Thoracic aorta (tissue), 2 donors: ENCODE data around the gene TSC22D3. TPM values are rescaled to one million over a fixed set of nuclear protein-coding genes. Genes with fewer than 3 reads are reported as not detected.
"Not testable (repeated sequence)": the region's sequence is repeated elsewhere in the genome, so short reads cannot be mapped to it uniquely, and the experiment has no call there.

Experiments used
- ATAC-seq: fragments of 150-250 bp; one replicate; pipeline ENCODE4 v1.8.0; 2017; ENCODE audit warnings: low read depth; ENCODE audit not compliant: insufficient number of reproducible peaks, low FRiP score
- DNase-seq: peaks from one replicate; pipeline ENCODE4 v3.0.0-alpha.2; 2020; ENCODE audit warnings: low spot score
- H3K27ac ChIP-seq, 2 donors: fragments of 200-600 bp; sonication (generic); 1 replicate in 1 of 2; 2 replicates in 1 of 2; pipeline ENCODE4 v1.5.1; 2016; ENCODE audit warnings: mild to moderate bottlenecking in 2 of 2, moderate library complexity in 2 of 2
- H3K27me3 ChIP-seq: fragments of 200-600 bp; sonication (generic); replicated peaks from 2 replicates; pipeline ENCODE4 v1.6.0; 2016; ENCODE audit warnings: mild to moderate bottlenecking; ENCODE audit not compliant: insufficient read depth
- H3K36me3 ChIP-seq: fragments of 200-600 bp; sonication (generic); one replicate; pipeline ENCODE4 v1.5.1; 2016
- H3K4me1 ChIP-seq, 2 donors: fragments of 200-600 bp; sonication (generic); 1 replicate in 1 of 2; 2 replicates in 1 of 2; pipeline versions ENCODE4 v1.5.1 to v1.6.0; 2016; ENCODE audit warnings: low read depth in 2 of 2, mild to moderate bottlenecking in 1 of 2; ENCODE audit not compliant: control insufficient read depth in 1 of 2
- H3K4me3 ChIP-seq: fragments of 200-600 bp; sonication (generic); 2 replicates; pipeline ENCODE4 v1.5.1; 2016; ENCODE audit warnings: mild to moderate bottlenecking
- H3K9me3 ChIP-seq: fragments of 200-600 bp; sonication (generic); 2 replicates; pipeline ENCODE4 v1.5.1; 2016
- CTCF ChIP-seq: fragments of 200-600 bp; sonication (generic); IDR thresholded peaks from one replicate; pipeline ENCODE4 v1.5.1; 2019; ENCODE audit warnings: antibody characterized with exemption
- total RNA-seq, 2 donors: library from RNA; depleted of rRNA; stranded (reverse); fragments of >200 nt; gene quantifications; one replicate each; pipeline versions ENCODE4 v1.1.0 to v1.2.3, GENCODE V29; 2016

TSC22D3 gene
- total RNA-seq, 2 donors from 2014 or later = 326 to 551 TPM

GRCh38 chrX:107669885-107670628 lies 105.5 kb downstream of the TSC22D3 start:
- Histone ChIP-seq H3K9me3 (no peaks in the 10 kb centered on the region), H3K4me1 (peaks cover 13 to 23% of the 10 kb centered on the region in 2 donors), H3K36me3 (no peaks in the 10 kb centered on the region), H3K4me3 (no peak overlapping the region), H3K27me3 (no peaks in the 10 kb centered on the region), H3K27ac (no peak overlapping the region)
- no peak for TF ChIP-seq CTCF
- ATAC-seq = no peak
- DNase-seq = no peak

- no peaks in the 10 kb centered on the region for H3K9me3 ChIP-seq
- H3K36me3 ChIP-seq = no peaks in the 10 kb centered on the region
- H3K4me1 ChIP-seq = peaks cover 9 to 15% of the 10 kb centered on the region in 2 donors
- DNase-seq = no peak
- no peak overlapping the region for H3K4me3 ChIP-seq
- ATAC-seq = no peak
- H3K27me3 ChIP-seq = no peaks in the 10 kb centered on the region
- TF ChIP-seq CTCF = no peak
- H3K27ac ChIP-seq = no peak overlapping the region
These were observed 106.3 kb downstream of the TSC22D3 start for GRCh38 chrX:107669261-107669660.

DNA sequence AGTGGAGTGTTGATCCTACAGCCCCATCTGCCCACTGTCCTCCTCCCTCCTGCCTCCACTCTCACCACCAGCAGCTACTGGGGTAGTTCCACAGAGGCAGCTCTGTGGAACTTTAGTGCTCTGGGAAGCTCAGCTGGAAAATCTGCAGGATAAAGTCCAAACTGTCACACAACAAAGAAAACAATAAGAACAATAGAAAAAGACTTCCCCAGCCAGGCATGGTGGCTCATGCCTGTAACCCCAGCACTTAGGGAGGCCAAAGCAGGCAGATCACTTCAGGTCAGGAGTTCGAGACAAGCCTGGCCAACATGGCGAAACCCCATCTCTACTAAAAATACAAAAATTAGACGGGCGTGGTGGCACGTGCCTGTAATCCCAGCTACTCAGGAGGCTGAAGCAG lies 106.9 kb downstream of the TSC22D3 start:
- H3K4me3 ChIP-seq, H3K27me3 ChIP-seq, DNase-seq, H3K27ac ChIP-seq, ATAC-seq, H3K9me3 ChIP-seq, H3K4me1 ChIP-seq, H3K36me3 ChIP-seq: not testable (repeated sequence)

DNA sequence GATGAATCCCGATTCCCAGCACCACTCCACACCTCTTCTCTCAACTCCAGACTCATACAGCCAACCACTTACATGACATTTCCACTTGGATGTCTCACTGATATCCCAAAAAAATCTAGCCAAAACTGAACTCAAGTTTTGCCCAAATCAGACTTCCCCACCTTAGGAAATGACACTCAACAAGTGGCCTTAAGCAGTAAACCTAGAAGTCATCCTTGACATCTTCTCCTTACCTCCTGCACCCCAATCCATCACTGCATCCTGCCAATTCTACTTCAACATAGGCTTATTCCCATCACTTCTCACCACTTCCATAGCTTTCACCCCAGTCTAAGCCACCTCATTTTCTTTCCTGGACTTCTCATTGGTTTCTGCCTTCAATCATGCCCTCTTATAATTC lies 108.2 kb downstream of the TSC22D3 start:
- ATAC-seq (no peak), DNase-seq (no peak)
- TF ChIP-seq CTCF = no peak
- H3K36me3 ChIP-seq = no peaks in the 10 kb centered on the region
- no peak overlapping the region for H3K27ac ChIP-seq
- H3K9me3 ChIP-seq = no peaks in the 10 kb centered on the region
- no peaks in the 10 kb centered on the region for H3K27me3 ChIP-seq
- no peak overlapping the region for H3K4me3 ChIP-seq
- no peaks in the 10 kb centered on the region for H3K4me1 ChIP-seq

- DNase-seq (no peak), ATAC-seq (no peak)
- no peaks in the 10 kb centered on the region for H3K9me3 ChIP-seq
- H3K27ac ChIP-seq = no peak overlapping the region
- TF ChIP-seq CTCF = no peak
- H3K4me3 ChIP-seq = no peak overlapping the region
- H3K27me3 ChIP-seq = no peaks in the 10 kb centered on the region
- H3K4me1 ChIP-seq = no peaks in the 10 kb centered on the region
- H3K36me3 ChIP-seq = no peaks in the 10 kb centered on the region
These were observed 108.7 kb downstream of the TSC22D3 start for GRCh38 chrX:107666931-107667330.

Other genes starting within 250 kb of the TSC22D3 start
- 10 to 100 TPM; 31.7 to 34.0 TPM for gene PRPS1, start 147.3 kb downstream of the TSC22D3 start, total RNA-seq
- gene NCBP2L, start 1.9 kb upstream of the TSC22D3 start, total RNA-seq = not detected
- gene MID2, start 50.1 kb upstream of the TSC22D3 start, total RNA-seq = 10 to 100 TPM; 24.7 to 34.1 TPM
- gene TEX13B, start 206.6 kb upstream of the TSC22D3 start, total RNA-seq = not detected